Fibroblast of skin of scalp (primary cell): ENCODE measurements around the gene SPTBN2.
A peak's percentile ranks its signal among the peaks of the same experiment; 100 is the strongest.

Experiments used
- DNase-seq: peaks from one replicate; pipeline ENCODE4 v3.0.0-alpha.2; 2013

Gene SPTBN2

DNA sequence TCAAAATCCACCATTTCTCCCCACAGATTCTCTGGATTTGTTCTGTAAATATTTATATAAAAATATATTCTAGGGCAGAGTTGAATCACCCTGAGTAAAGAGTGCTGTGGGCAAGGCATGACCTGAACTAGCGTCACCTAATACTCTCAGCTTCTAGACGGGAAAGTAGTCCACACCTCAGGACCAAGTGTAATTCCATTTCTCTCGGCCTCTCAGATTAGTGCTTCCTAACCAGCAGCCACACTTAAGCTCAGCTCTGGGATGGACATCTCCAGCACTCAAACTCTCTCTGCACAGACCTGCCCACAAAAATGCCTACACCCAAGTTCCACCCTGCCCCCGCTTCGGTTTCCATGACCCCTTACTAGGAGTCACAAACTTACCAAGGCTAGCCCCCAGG, 5.3 kb downstream of the SPTBN2 start:
- no peak for DNase-seq

DNA sequence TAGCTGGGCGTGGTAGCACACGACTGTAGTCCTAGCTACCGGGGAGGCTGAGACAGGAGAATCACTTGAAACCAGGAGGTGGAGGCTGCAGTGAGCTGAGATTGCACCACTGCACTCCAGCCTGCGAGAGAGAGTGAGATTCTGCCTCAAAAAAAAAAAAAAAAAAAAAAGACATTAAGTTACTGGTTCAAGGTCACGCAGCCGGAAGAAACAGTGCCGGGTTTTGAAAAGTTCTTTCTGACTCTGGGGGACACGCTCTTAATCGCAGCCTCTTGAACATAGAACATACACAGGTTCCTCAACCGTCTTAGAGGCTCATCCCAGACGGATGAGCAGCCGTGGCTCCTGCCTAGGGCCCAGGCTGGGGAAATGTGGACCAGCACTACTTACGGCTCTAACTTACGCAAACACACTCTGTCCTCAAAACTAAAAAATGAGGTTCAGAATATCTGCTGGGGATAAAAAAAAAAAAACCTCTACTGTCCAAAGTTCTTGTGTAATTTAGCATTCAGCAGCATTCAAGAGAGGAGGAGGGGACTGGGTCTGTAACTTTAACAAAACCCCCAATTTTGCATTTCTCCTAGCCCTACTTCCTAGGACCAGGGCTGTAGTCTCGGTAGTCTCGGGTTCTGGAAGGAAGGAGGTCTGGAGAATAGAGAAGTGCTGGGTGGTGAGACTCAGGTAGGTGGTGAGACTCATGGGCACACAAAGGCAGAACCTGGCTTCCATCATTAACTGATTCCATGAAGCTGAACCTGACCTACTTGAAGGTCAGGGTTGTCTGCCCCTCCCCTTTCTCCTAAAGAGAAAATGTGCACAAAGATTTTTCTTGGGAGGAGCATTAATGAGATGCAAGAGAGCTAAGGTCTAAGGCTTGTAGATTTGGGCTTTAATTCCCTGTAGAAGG, 6.0 kb downstream of the SPTBN2 start:
- no peak for DNase-seq

DNA sequence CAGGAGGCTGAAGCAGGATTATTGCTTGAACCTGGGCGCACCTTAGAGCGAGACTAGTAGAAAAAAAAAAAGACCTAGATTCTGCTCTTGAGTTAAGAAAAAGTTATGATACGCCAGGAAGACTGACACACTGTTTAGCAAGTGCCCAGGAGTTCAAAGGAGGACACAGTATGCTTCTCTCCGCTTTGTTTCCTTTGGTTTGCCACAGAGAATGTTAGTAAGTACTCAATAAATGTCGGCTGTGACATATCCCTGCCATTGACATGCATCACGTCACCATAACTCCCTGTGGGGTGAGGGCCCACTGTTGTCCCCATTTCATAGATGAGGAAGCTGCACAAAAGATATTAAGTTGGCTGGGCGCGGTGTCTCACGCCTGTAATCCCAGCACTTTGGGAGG, 7.1 kb downstream of the SPTBN2 start:
- DNase-seq: no peak

DNA sequence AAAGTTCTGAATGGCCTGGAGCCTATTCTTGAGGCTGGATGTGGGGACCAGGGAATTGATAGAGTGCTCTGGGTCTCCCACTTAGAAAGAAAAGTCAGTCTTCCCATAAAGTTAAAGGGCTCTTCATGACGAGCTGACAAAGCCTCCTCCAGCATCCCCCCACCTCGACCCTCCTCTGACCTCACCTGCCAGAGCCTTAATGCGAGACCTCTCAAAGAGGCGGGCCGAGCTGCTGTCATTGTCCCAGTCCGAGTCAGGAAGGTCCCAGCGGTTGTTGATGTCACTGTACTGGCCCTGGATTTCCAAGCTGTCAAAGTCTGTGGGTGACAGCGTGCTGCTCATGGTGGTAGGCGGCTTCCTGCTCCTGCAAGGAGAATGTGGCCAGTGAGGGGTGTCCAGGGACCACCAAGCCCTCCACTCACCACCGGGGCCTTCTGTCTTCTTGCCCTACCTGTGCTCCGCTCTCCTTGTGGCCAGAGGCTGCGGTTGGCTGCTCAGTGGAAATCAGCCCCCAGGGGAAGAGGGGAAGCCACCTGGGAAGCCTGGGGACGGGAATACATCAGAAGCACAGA, 8.0 kb downstream of the SPTBN2 start:
- DNase-seq: no peak

DNA sequence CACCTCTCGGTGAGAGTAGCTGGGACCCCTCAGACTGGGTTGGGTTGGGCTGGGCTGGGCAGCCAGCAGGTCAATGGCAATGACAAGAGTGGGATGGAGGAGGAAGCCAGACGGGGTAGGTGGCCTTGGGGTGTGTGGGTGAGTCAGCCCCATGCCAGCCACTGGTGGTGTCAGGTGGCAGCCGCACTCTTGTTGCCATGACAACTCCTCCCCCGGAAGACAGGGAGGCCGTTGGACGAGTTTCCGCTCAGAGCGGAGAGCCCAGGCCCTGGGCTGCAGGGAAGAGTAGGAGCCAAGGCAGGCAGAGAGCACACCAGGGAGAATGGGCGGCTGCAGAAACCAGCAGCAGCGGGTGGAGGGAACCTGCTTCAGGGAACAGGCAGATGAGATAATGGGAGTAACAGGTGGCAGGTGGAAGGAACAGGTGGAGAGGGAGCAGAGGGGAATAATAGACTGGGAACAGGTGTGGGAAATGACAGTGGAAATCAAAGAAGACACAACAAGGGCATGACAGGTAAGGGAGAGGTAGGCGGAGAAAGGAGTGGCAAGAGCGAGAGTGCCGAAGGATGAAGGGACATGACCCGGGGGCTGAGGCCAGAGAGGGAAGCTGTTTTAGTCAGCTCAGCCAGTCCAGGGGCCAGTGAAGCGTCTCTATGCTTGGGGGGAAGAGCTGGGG, 8.7 kb downstream of the SPTBN2 start:
- peak; percentile 23 for DNase-seq

DNA sequence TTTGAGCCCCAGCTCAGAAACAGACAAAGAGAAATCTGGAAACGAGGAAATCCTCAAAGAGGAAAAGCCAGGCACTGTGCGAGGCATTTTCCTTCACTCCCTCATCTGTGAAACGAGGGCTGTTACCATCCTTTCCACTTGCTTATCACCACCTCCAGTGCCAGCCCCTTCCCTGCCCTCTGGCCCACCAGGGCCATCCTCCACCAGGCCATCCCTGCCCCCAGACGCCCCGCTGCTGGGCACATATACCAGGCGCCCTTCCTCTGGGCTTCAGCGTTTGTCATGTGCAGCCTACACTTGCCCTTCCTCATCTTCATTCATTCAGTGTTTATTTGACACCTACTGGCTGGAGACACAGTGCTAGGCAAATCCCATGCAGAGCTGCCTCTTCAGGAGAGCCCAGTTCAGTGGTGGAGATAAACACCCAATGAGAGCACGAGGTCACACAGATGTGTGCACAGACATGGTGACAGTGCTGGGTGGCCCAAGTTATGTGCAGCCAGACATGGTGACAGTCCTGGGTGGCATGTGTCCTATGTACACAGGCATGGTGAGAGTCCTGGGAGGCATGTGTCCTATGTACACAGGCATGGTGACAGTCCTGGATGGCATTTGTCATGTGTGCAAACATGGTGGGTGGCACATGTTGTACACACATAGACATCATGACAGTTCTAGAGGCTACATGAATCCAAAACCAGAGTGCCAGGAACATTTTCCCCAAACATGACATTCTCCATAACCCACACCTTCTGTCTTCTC, 9.7 kb downstream of the SPTBN2 start:
- no peak for DNase-seq

DNA sequence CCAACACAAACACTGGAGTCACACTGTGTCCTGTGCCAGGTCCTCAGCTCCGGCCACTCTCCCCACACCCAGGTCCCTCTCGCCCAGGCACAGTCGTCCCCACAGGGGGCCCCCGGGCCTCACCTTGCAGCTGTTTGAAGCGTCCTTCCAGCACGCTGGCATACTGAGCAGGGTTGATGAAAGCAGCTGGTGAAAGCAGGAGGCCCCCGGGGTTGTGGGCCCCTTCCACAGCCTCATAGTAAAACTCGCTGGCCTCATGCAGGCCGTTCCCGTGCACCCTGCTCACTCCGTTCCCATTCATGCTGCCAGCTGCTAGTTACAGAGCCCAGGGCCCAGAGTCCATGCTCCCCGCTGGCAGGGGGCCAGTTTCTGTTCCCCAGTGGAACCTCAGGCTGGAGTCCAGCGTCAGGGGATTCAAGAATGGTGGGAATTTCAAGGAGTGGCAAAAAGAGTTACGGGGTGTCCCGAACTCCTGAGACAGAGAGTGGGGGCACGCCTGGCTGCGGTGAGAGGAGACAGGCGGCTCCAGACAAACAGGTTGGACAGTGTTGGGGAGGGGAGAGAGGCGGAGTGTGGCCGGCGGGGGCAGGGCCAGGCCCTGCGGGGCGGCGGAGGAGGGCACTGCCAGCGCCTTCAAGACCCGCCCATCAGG, 10.6 kb downstream of the SPTBN2 start:
- no peak for DNase-seq

DNA sequence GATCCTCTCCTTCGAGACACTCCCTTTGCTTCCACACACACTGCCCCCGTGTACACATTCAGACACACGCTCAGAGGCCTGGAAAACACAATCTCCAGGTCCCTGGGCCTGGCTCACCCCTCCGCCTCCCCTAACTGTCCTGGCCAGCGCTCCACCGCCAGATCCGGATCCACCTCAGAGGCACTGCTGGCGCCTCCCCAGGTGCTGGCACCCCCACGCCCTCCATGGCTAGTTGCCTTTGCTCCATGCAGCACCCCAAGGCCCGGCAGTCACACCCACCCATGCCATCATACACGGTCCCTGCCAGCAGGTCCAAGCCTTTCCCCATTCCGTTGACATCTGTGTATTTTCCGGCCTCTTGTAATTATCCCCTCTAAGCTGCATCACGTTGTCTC, 11.1 kb downstream of the SPTBN2 start:
- no peak for DNase-seq

DNA sequence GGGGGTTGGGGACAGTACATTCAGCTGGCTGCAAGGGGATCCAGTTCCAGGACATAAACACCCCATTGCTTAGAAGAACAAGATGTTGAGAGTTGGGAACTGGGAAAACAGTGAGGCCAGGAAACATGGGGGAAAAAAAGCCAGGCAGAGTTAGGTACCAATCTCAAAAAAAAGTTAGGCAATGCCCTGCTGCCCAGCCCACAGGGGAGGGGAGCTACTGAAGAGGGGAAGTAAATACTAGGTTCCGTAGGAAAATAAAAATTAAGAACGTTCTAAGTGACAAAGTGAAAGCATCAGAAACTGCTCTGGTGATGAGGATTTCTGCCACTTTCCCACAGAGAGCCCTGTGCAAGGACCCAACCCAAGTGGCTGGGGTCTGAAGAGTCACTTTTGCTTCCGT, 12.0 kb downstream of the SPTBN2 start:
- no peak for DNase-seq

DNA sequence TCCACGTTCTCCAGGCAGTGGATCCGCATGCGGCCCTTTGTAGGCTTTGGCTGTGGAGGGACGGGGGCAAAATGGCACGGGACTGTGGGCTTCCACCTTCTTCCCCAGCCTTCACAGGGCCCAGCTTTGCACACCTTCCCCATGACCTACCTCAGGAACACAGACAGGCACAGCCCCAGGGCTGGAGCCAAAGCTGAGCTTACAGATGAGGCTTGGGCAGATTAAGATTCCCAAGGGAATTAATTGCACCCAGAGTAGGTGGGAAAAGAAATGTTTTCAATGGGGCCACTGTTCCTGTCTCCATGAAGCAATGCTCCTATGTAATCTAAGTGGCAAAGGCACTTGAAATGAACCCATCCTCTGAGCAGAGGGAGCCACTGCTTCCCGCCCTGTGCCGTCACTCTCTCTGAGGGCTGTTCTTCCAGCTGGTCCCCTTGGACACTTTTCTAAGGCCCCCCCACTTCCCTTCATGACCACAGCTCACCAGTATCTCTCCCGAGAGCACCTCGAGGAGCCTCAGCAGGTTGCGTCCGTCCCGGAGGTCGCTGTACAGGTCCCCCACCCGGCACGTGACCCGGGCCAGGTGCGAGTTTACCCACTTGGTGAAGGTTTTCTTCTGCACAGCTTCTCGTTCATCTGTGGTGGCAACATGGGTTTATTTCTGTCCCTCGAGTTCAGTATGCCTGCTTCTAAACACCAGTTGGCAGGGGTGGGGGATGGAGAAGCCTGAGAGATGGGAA, 13.5 kb downstream of the SPTBN2 start:
- DNase-seq: no peak

DNA sequence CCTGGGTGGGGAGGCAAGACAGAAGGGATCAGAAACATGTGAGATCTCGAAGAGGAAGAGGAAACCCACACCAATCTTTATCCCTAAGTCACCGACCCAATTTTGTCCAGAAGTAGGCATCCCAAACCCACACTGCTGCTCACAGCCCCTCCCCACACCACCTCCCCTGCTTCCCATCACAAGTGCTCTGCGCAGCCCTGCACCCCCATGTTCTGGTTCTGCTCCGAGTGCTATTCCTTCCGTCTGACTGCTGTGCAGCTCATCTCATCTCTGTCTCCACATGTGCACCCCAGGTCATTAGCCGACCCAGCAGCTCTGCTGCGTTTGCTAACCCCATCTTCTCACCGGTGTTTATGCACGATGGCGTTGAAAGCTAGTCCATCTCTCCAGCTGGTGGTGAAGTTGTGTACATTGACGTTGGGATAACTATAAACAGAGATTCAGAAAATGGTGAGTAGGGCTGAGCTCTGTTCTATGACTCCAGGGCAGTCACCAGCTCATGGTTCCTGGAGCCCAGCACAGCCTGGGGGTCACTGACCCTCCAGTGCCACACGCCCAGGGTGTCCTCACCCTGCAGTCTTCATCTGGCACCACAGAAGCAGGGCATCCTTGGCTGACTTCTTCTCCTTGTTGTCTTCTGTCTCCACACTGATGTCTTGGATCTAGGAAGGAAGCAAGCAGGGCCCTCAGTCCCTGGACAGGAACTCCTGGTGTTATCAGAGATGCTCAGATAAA, 15.1 kb downstream of the SPTBN2 start:
- DNase-seq: no peak

DNA sequence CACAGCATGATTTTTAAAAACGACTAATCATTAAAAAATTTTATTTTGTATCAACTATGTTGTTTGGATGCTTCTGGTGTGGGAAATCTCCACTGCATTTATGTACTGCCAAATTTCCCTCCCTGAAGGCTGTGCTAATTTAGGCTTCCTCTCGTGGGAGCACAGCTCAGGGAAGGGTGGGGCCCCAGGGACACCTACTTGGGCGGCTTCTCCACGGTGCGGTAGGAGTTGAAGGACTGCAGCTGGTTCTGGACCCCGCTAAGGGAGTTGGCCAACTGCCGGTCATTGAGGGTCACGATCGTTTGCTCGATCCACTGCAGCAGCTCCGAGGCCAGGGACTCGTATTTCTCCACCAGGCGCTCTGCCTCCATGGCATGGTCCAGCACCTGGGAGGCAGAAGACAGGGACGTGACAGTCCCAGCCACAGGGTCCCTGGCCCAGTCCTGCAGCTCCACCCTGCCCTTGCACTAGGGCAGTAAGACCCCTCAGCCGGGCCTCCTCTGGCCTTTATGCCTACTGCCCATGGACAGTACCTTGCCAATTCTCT, 18.6 kb downstream of the SPTBN2 start:
- no peak for DNase-seq

DNA sequence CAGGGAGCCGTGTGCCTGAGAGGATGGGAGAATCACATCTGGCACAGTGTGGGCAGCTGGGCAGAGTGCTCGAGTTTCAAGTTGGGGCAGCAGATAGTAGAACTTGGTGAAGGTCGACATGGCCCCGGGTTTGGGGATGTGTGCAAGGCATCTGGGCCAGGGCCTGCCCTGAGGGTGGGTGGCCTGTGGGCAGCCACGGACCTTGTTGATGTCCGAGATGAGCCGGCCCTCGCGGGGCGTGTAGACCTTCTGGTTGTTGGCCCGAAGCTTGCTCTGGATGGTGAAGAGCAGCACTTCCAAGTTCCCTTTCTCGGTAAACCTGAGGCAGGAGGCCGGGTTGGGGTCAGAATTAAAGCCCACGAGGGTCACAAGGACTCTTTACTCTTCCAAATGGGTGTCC, 20.3 kb downstream of the SPTBN2 start:
- DNase-seq: no peak

DNA sequence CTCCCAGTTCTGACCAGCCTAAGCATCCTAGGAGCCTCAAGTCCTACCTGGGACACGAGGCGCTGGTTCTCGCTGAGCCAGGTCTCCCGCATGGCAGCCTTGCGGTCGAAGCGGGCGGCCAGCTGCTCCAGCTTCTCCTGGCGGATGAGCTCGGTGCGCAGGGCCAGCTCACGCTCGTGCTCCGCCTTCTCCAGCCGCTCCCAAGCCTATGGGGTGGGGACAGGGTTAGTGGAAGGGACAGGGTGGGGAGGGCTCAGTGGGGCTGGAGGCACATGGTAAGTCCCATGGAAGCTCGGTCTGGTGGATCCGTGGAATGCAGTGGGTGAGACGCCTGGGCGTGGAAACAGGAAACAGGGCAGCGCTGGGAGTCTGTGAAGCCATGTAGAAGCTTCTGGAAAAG, 20.9 kb downstream of the SPTBN2 start:
- no peak for DNase-seq

DNA sequence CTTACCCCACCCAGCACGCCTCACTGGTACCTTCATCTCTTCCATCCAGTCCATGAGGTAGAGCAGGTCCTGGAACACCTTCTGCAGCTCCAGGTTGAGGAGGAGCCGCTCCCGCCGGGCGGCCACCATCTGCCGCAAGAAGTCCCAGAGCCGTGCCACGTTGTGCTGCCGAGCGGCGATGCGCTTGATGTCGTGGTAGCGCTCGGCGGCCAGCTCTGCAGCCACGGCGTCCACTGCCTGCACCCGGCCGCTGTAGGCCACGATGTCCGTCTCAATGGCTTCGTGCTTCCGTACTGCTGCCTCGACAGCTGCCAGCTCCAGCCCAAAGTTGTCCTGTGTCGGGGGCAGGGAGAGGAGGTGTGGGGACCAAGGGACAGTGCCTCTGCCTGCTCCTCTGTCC, 21.5 kb downstream of the SPTBN2 start:
- DNase-seq: no peak

DNA sequence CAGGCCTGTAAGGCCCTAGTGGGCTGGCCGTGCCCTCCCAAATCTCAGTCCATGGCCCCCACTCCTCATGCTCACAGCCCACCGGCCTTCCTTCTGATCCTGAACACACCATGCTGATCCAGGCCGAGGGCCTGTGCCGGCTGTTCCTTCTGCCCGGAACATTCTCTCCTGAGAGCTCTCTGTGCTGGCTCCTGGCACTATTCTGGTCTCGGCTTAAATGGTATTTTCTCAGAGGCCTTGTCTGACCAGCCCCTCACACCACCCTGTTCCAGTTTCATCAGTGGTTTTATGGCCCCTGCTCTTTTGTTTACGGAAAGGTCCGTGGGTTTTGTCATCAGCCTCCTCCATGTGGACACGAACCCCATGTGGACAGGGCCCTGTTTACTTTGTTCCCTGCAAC, 22.0 kb downstream of the SPTBN2 start:
- DNase-seq: no peak

DNA sequence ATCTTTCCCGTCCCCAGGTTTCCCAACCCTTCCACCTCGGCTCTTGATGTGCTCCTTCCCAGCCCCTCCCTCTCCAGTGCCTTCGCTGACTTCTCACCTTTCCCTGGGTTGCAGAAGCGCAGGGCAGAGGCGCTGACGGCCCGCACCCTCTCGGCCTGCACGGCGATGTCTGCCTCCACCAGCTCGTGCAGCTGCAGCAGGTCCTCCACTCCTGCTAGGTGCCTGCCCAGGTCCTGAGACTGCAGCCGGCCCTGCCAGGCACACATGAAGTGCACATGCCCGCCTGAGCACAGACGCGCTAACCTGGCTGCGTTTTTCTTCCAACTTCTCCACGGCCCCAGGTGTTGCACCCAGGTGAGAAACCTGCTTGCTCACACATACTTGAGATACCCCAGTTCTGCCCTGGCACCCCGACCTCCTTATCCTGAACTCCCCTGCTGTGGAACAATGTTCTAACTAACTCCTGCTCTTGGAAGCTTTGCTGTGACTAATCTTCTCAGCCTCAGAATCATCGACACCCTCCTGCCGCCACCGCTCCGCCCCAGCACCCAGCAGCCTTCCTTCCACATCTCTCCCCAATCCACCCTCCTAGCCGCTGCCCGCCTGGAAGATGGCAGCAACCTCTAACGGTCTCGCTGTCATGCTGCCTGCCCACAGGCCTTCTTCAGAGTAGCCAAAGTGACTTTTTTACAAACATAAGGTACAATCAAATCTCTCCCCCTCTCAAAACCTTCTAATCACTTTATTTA, 23.3 kb downstream of the SPTBN2 start:
- DNase-seq: no peak

DNA sequence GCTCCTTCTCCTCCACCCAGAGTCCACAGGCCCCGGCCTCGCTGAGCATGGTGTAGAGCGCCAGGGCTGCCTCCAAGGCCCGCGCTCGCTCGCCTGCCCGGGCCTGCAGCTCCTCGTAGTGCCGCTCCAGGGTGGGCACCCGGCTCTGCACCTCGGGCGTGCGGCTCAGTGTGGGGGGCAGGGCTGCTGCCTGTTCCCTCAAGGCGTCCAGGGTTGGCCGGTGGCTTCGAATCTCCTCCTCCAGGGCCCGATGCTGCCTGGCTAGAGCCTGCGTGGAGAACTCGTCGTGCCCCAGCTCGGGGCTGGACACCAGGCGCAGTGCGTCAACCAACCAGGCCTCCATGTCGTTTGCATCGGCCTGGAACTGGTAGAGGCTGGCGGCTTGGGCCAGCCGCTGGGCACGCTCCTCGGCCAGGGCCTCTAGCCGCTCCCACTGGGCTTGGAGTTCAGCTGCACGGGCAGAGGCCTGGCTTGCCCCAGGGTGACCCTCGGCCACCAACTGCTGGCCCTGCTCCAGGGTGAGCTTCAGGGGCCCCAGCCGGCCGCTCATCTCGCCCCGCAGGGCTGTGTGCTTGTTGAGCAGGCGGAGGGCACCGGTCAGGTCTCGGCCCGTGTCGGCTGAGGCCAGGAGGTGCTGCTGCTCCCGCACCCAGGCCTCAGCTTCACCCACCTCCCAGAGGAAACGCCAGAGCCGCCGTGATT, 24.2 kb downstream of the SPTBN2 start:
- DNase-seq: no peak
